Suprapubic skin (tissue), 4 donors: ENCODE results near the gene TMEM217.

Experiments used
- EP300 ChIP-seq: sonication (generic); formaldehyde crosslinking; IDR thresholded peaks from one replicate; pipeline ENCODE4 v1.6.1; 2017; ENCODE audit warnings: antibody characterized with exemption
- POLR2A ChIP-seq, 2 donors: fragments of 450-650 bp; IDR thresholded peaks; one replicate each; pipeline ENCODE4 v1.6.1; 2017; ENCODE audit warnings: antibody characterized with exemption in 2 of 2, mild to moderate bottlenecking in 2 of 2, moderate library complexity in 2 of 2
- POLR2AphosphoS5 ChIP-seq, 3 donors: sonication (generic); formaldehyde crosslinking; IDR thresholded peaks; one replicate each; pipeline ENCODE4 v1.6.1; 2017; ENCODE audit warnings: antibody characterized with exemption in 3 of 3
- TF ChIP-seq, protein P1 (sequence below), 2 donors: fragments of 200-600 bp in 1 of 2; fragments of 450-650 bp in 1 of 2; sonication (generic) in 1 of 2; IDR thresholded peaks; one replicate each; pipeline ENCODE4 v1.5.1; 2016 to 2019; ENCODE audit warnings: antibody characterized with exemption in 2 of 2, mild to moderate bottlenecking in 1 of 2, moderate library complexity in 1 of 2

DNA sequence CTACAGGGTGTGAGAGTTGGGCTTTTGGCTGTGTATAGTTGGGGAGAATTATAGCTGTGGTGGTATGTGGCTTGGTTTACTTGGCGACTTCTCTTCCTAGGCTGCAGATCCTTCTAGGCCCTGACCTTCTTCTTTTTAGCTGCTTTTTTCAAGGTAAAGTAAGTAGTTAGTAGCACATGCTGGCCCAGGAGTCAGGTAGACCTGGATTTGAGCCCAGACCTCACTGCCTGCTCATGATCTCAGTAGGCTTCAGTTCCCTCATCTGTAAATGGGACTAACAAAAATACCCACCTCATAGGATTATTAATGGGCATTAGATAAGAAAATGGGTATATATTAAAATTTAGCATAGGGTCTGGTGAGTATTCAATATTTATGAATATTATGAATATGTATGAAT, 17.4 kb upstream of the TMEM217 start:
- TF ChIP-seq, protein P1, sequence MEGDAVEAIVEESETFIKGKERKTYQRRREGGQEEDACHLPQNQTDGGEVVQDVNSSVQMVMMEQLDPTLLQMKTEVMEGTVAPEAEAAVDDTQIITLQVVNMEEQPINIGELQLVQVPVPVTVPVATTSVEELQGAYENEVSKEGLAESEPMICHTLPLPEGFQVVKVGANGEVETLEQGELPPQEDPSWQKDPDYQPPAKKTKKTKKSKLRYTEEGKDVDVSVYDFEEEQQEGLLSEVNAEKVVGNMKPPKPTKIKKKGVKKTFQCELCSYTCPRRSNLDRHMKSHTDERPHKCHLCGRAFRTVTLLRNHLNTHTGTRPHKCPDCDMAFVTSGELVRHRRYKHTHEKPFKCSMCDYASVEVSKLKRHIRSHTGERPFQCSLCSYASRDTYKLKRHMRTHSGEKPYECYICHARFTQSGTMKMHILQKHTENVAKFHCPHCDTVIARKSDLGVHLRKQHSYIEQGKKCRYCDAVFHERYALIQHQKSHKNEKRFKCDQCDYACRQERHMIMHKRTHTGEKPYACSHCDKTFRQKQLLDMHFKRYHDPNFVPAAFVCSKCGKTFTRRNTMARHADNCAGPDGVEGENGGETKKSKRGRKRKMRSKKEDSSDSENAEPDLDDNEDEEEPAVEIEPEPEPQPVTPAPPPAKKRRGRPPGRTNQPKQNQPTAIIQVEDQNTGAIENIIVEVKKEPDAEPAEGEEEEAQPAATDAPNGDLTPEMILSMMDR (IDR thresholded peaks at IDR 0.05), result no peak
- TF ChIP-seq POLR2AphosphoS5 (IDR thresholded peaks at IDR 0.05), result no peak
- TF ChIP-seq EP300, result no peak
- no peak for TF ChIP-seq POLR2A (IDR thresholded peaks at IDR 0.05)
